ENCODE results near the gene CD164L2.

CD164L2 gene

GRCh38 chr1:27430903-27431600, 47.9 kb upstream of the CD164L2 start:
- H3K4me1 ChIP-seq (ENCODE audit: control insufficient read depth, insufficient read depth, low read length) = no peaks in the 10 kb centered on the region; the same call in 1 of the 2 replicates
- ChIA-PET POLR2A (no interaction called here), CTCF (interaction anchor here (0.8 to 4.8 kb wide), 3 partner anchors 15 to 177 kb away, joined by 3 to 22 read pairs (median 4); no protein-coding TSS in a partner anchor)
- no peaks in the 10 kb centered on the region for H3K9me3 ChIP-seq (ENCODE audit: control insufficient read depth, insufficient read depth, low read depth, low read length)
- H3K4me3 ChIP-seq (ENCODE audit: low read depth, low read length) = no peak overlapping the region
- H3K27ac ChIP-seq (ENCODE audit: extremely low read depth, low read depth, low read length) = no peak overlapping the region
- TF ChIP-seq ZNF670 (tag by site-specific recombination; IDR thresholded peaks at IDR 0.05; ENCODE audit: low read depth) (no peak), ZNF558 (tag by site-specific recombination; IDR thresholded peaks at IDR 0.05) (no peak), ZNF292 (tag by site-specific recombination; IDR thresholded peaks at IDR 0.05; ENCODE audit: borderline replicate concordance, low read depth) (no peak), ZNF692 (tag by site-specific recombination; IDR thresholded peaks at IDR 0.05) (no peak), YY2 (tag by site-specific recombination; IDR thresholded peaks at IDR 0.05) (no peak), SP7 (tag by site-specific recombination; IDR thresholded peaks at IDR 0.05) (no peak), HOXC10 (CRISPR knock-in tag; IDR thresholded peaks at IDR 0.05) (no peak), ZNF677 (tag by site-specific recombination; IDR thresholded peaks at IDR 0.05) (no peak), ZNF518A (tag by site-specific recombination; conservative IDR thresholded peaks at IDR 0.05; ENCODE audit: low read depth) (no peak), ZNF843 (tag by site-specific recombination; IDR thresholded peaks at IDR 0.05) (no peak), OSR2 (tag by site-specific recombination; IDR thresholded peaks at IDR 0.05) (no peak), ZNF585B (tag by site-specific recombination; IDR thresholded peaks at IDR 0.05) (no peak), REST (tag by site-specific recombination; IDR thresholded peaks at IDR 0.05) (no peak), ZFP69B (tag by site-specific recombination; IDR thresholded peaks at IDR 0.05) (no peak)
- H3K36me3 ChIP-seq (ENCODE audit: control insufficient read depth in 2 of 2, insufficient read depth in 1 of 2, low read length in 2 of 2) = peaks cover 0 to 27% of the 10 kb centered on the region in 2 experiments; a peak in 2 of 3 replicates

- Histone ChIP-seq H3K36me3 (ENCODE audit: control insufficient read depth in 2 of 2, insufficient read depth in 1 of 2, low read length in 2 of 2) (peaks cover 0 to 36% of the 10 kb centered on the region in 2 experiments; a peak in 2 of 3 replicates), H3K4me3 (ENCODE audit: low read depth, low read length) (no peak overlapping the region), H3K4me1 (ENCODE audit: control insufficient read depth, insufficient read depth, low read length) (no peaks in the 10 kb centered on the region), H3K9me3 (ENCODE audit: control insufficient read depth, insufficient read depth, low read depth, low read length) (no peaks in the 10 kb centered on the region), H3K27ac (ENCODE audit: extremely low read depth, low read depth, low read length) (no peak overlapping the region)
- no peak for TF ChIP-seq BCL11B (tag by site-specific recombination; IDR thresholded peaks at IDR 0.05; ENCODE audit: low read depth)
- POLR2A ChIA-PET = interaction anchor here (1.1 kb wide), 2 partner anchors 12 to 59 kb away, joined by 3 read pairs; no protein-coding TSS in a partner anchor
- CTCF ChIA-PET = interaction anchor here (0.7 to 4.8 kb wide), 6 partner anchors 11 to 179 kb away, joined by 3 to 22 read pairs (median 5); no protein-coding TSS in a partner anchor
These were observed 45.9 kb upstream of the CD164L2 start for GRCh38 chr1:27429029-27429425.

All from HEK293 (cell line).